Measurements from ENCODE around the gene CADM2. TPM values are rescaled to one million over a fixed set of nuclear protein-coding genes. Genes with fewer than 3 reads are reported as not detected.

The CADM2 gene
- total RNA-seq, 1 donor from 2014 or later, result 3.5 TPM

DNA sequence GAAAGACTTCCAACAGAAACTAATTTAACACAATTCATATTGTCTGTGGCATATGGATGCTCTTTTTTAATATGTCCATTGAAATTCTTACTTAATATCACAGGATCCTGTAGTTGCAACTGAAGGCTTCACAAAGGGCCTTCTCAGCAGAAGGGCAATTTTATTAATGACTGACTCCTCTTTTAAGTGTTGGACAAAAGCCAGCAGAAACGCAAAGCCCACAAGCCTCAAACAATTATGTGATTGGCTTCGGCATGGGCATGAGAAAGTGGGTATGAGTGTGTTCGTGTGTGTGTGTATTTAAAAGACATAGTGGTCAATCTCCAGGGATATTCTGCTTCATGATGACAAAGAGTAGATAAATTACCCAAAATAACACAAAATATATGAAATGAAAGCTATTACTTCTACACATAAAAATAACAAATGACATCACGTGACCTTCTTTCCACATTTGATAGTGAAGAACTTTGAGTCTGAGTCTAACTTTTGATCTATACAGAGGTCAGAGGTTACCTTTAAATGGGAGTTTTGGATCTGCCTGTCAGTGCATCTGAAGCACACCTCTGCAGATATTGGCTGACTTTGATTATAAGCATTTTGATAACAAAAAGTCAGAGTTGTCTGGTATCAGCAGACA lies 496.9 kb downstream of the CADM2 start:
- TF ChIP-seq, protein P1, sequence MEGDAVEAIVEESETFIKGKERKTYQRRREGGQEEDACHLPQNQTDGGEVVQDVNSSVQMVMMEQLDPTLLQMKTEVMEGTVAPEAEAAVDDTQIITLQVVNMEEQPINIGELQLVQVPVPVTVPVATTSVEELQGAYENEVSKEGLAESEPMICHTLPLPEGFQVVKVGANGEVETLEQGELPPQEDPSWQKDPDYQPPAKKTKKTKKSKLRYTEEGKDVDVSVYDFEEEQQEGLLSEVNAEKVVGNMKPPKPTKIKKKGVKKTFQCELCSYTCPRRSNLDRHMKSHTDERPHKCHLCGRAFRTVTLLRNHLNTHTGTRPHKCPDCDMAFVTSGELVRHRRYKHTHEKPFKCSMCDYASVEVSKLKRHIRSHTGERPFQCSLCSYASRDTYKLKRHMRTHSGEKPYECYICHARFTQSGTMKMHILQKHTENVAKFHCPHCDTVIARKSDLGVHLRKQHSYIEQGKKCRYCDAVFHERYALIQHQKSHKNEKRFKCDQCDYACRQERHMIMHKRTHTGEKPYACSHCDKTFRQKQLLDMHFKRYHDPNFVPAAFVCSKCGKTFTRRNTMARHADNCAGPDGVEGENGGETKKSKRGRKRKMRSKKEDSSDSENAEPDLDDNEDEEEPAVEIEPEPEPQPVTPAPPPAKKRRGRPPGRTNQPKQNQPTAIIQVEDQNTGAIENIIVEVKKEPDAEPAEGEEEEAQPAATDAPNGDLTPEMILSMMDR (conservative IDR thresholded peaks at IDR 0.05), result no peak
- Mint-ChIP-seq H3K4me1 (peaks cover 16% of the 10 kb centered on the region), H3K27ac (ENCODE audit: unreplicated experiment) (no peak overlapping the region), H3K4me3 (no peak overlapping the region), H3K36me3 (ENCODE audit: low read depth) (no peaks in the 10 kb centered on the region), H3K9me3 (no peaks in the 10 kb centered on the region), H3K27me3 (ENCODE audit: low read depth) (no peaks in the 10 kb centered on the region)
- DNase-seq (ENCODE audit: low read depth, low spot score), result no peak

- Mint-ChIP-seq H3K27ac (ENCODE audit: unreplicated experiment) (peak overlapping the region; percentile 68), H3K4me3 (no peak overlapping the region)
Measured at GRCh38 chr3:85474241-85474640, 515.5 kb downstream of the CADM2 start.

GRCh38 chr3:85475346-85475745 lies 516.6 kb downstream of the CADM2 start:
- Mint-ChIP-seq H3K9me3 (no peaks in the 10 kb centered on the region), H3K4me1 (no peaks in the 10 kb centered on the region), H3K4me3 (no peak overlapping the region), H3K27me3 (ENCODE audit: low read depth) (no peaks in the 10 kb centered on the region), H3K36me3 (ENCODE audit: low read depth) (no peaks in the 10 kb centered on the region), H3K27ac (ENCODE audit: unreplicated experiment) (no peak overlapping the region)
- TF ChIP-seq, protein P1 (conservative IDR thresholded peaks at IDR 0.05), result no peak
- DNase-seq (ENCODE audit: low read depth, low spot score), result no peak

More at GRCh38 chr3:85474241-85474640, 515.5 kb downstream of the CADM2 start:
- no peaks in the 10 kb centered on the region for H3K27me3 Mint-ChIP-seq (ENCODE audit: low read depth)
- TF ChIP-seq, protein P1 (conservative IDR thresholded peaks at IDR 0.05), result no peak
- no peaks in the 10 kb centered on the region for H3K36me3 Mint-ChIP-seq (ENCODE audit: low read depth)
- no peak for DNase-seq (ENCODE audit: low read depth, low spot score)
- no peaks in the 10 kb centered on the region for H3K4me1 Mint-ChIP-seq
- H3K9me3 Mint-ChIP-seq, result no peaks in the 10 kb centered on the region

DNA sequence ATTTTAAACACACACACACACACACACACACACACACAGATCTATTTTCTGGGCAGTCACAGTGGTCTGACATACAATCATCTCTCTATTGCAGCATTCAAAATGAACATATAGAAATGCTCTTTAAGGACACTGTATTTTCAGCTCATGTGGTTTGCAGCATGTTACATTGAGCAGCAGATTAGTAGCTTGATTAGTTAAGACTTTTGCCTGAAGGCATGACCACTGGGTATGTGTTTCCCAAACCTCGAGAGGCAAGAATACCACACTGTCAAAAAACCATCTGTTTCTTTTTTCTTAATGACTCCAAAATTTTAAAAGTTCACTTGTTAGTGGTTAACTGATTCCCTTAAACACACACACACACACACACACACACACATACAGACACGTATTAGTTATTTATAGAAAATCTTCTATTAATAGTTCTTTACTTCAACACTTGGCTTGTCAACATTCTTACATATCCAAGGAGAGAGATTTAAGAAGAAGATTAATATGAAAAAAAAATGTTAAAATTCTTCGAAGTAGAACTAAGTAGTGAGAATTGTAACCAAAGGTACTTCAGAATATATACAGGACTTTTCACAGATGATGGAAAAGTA lies 518.2 kb downstream of the CADM2 start:
- DNase-seq (ENCODE audit: low read depth, low spot score), result no peak
- H3K4me1 Mint-ChIP-seq, result peaks cover 6% of the 10 kb centered on the region
- TF ChIP-seq, protein P1 (conservative IDR thresholded peaks at IDR 0.05), result no peak
- no peaks in the 10 kb centered on the region for H3K36me3 Mint-ChIP-seq (ENCODE audit: low read depth)
- no peak overlapping the region for H3K27ac Mint-ChIP-seq (ENCODE audit: unreplicated experiment)
- H3K9me3 Mint-ChIP-seq, result no peaks in the 10 kb centered on the region
- H3K4me3 Mint-ChIP-seq, result no peak overlapping the region
- H3K27me3 Mint-ChIP-seq (ENCODE audit: low read depth), result no peaks in the 10 kb centered on the region

GRCh38 chr3:85481411-85482212 lies 522.8 kb downstream of the CADM2 start:
- no peak overlapping the region for H3K27ac Mint-ChIP-seq (ENCODE audit: unreplicated experiment)
- H3K4me3 Mint-ChIP-seq, result no peak overlapping the region
- no peaks in the 10 kb centered on the region for H3K27me3 Mint-ChIP-seq (ENCODE audit: low read depth)

More at GRCh38 chr3:85481411-85482212, 522.8 kb downstream of the CADM2 start:
- TF ChIP-seq, protein P1 (conservative IDR thresholded peaks at IDR 0.05), result no peak
- DNase-seq (ENCODE audit: low read depth, low spot score), result no peak
- Mint-ChIP-seq H3K36me3 (ENCODE audit: low read depth) (no peaks in the 10 kb centered on the region), H3K9me3 (no peaks in the 10 kb centered on the region), H3K4me1 (peaks cover 6% of the 10 kb centered on the region)
